VCaP (cell line): ENCODE measurements around the gene RDM1.
"Not testable (repeated sequence)": the region's sequence is repeated elsewhere in the genome, so short reads cannot be mapped to it uniquely, and the experiment has no call there.

Experiments
- H3K27ac ChIP-seq: fragments of 450-650 bp; 2 replicates; pipeline ENCODE4 v1.5.1; 2017
- TF ChIP-seq, protein P1 (sequence below): fragments of 450-650 bp; conservative IDR thresholded peaks from 2 replicates; pipeline ENCODE4 v1.5.1; 2017; ENCODE audit warnings: mild to moderate bottlenecking, moderate library complexity

RDM1 gene

GRCh38 chr17:35947156-35947585, 16.6 kb upstream of the RDM1 start:
- TF ChIP-seq, protein P1, sequence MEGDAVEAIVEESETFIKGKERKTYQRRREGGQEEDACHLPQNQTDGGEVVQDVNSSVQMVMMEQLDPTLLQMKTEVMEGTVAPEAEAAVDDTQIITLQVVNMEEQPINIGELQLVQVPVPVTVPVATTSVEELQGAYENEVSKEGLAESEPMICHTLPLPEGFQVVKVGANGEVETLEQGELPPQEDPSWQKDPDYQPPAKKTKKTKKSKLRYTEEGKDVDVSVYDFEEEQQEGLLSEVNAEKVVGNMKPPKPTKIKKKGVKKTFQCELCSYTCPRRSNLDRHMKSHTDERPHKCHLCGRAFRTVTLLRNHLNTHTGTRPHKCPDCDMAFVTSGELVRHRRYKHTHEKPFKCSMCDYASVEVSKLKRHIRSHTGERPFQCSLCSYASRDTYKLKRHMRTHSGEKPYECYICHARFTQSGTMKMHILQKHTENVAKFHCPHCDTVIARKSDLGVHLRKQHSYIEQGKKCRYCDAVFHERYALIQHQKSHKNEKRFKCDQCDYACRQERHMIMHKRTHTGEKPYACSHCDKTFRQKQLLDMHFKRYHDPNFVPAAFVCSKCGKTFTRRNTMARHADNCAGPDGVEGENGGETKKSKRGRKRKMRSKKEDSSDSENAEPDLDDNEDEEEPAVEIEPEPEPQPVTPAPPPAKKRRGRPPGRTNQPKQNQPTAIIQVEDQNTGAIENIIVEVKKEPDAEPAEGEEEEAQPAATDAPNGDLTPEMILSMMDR = peak; percentile 100
- H3K27ac ChIP-seq = peak overlapping the region; percentile 35; the same call in 1 of the 2 replicates

GRCh38 chr17:35944151-35944550, 13.6 kb upstream of the RDM1 start:
- no peak overlapping the region for H3K27ac ChIP-seq
- TF ChIP-seq, protein P1 = no peak

- TF ChIP-seq, protein P1 = no peak
- H3K27ac ChIP-seq = peak within 1 kb of the TSS; percentile 29
These were observed 13.0 kb upstream of the RDM1 start, which contains the start of gene LYZL6 for GRCh38 chr17:35943537-35943936. TSS of gene LYZL6 (minus strand) at chr17:35943713. CDS start at chr17:35939356, 4,357 bp downstream.

GRCh38 chr17:35942588-35943186, 12.1 kb upstream of the RDM1 start:
- TF ChIP-seq, protein P1 = no peak
- H3K27ac ChIP-seq = peak overlapping the region; percentile 29

DNA sequence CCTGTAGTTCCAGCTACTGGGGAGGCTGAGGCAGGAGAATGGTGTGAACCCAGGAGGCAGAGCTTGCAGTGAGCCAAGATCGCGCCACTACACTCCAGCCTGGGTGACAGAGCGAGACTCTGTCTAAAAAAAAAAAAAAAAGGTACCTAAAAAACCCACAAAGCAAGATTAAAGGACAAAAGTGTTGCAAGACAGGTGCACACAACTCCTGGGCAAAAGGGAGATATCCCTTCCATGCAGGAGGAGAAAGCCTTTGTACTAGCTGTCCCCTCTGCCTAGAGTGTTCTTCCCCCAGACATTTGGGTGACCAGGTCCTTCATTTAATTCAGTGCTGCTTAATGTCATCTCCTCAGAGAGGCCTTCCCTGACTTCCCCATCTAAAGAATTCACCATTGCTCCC, 7.9 kb upstream of the RDM1 start:
- not testable (repeated sequence) for H3K27ac ChIP-seq

GRCh38 chr17:35936063-35936462, 5.5 kb upstream of the RDM1 start:
- no peak overlapping the region for H3K27ac ChIP-seq
- TF ChIP-seq, protein P1 = no peak

DNA sequence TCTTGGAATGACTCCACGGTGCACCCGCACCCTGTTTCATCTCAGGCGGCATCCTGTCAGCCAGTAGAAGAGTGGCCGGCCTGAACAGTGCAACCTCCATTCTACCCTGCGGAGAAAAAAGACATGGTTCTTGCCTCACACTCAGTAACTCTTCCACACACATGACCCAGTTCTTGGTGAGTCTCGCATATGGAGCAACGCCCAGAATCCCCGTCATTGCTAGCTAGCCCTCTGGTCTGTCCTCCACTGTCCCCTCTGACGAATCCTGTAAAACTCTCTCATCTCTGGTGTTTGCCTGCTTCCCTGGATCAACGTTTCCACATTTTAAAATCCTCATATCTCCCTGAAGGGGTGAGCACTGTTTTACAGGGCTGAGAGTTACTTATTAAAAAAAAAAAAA, 4.2 kb upstream of the RDM1 start:
- TF ChIP-seq, protein P1 = no peak
- no peak overlapping the region for H3K27ac ChIP-seq

GRCh38 chr17:35932586-35932985, 2.0 kb upstream of the RDM1 start:
- TF ChIP-seq, protein P1 = no peak
- H3K27ac ChIP-seq = no peak overlapping the region
